GM06990 (cell line): ENCODE results near the gene MYLK4.

Experiments
- DNase-seq: peaks from one replicate; pipeline ENCODE4 v3.0.0-alpha.2; 2011; ENCODE audit not compliant: insufficient read length; ENCODE audit errors: extremely low read depth
- H3K27me3 ChIP-seq: replicated peaks from 2 replicates; pipeline ENCODE4 v1.6.0; 2011; ENCODE audit warnings: low read length; ENCODE audit not compliant: control insufficient read depth, insufficient read depth
- H3K36me3 ChIP-seq: 2 replicates; pipeline ENCODE4 v1.5.1; 2011; ENCODE audit warnings: low read length; ENCODE audit not compliant: control insufficient read depth, insufficient read depth
- H3K4me3 ChIP-seq: replicated peaks from 2 replicates; pipeline ENCODE4 v1.5.1; 2011; ENCODE audit warnings: low read depth, mild to moderate bottlenecking, control low read depth, low read length
- TF ChIP-seq, protein P1 (sequence below): IDR thresholded peaks from 2 replicates; pipeline ENCODE4 v1.5.1; 2011; ENCODE audit warnings: low read length, control low read depth, mild to moderate bottlenecking, inconsistent platforms; ENCODE audit not compliant: insufficient read depth, poor library complexity, severe bottlenecking

MYLK4 gene

GRCh38 chr6:2695454-2696095, 55.1 kb downstream of the MYLK4 start:
- Histone ChIP-seq H3K36me3 (no peaks in the 10 kb centered on the region), H3K4me3 (no peak overlapping the region), H3K27me3 (no peaks in the 10 kb centered on the region; the same call in 1 of the 2 replicates)
- TF ChIP-seq, protein P1, sequence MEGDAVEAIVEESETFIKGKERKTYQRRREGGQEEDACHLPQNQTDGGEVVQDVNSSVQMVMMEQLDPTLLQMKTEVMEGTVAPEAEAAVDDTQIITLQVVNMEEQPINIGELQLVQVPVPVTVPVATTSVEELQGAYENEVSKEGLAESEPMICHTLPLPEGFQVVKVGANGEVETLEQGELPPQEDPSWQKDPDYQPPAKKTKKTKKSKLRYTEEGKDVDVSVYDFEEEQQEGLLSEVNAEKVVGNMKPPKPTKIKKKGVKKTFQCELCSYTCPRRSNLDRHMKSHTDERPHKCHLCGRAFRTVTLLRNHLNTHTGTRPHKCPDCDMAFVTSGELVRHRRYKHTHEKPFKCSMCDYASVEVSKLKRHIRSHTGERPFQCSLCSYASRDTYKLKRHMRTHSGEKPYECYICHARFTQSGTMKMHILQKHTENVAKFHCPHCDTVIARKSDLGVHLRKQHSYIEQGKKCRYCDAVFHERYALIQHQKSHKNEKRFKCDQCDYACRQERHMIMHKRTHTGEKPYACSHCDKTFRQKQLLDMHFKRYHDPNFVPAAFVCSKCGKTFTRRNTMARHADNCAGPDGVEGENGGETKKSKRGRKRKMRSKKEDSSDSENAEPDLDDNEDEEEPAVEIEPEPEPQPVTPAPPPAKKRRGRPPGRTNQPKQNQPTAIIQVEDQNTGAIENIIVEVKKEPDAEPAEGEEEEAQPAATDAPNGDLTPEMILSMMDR, result no peak
- DNase-seq, result no peak

DNA sequence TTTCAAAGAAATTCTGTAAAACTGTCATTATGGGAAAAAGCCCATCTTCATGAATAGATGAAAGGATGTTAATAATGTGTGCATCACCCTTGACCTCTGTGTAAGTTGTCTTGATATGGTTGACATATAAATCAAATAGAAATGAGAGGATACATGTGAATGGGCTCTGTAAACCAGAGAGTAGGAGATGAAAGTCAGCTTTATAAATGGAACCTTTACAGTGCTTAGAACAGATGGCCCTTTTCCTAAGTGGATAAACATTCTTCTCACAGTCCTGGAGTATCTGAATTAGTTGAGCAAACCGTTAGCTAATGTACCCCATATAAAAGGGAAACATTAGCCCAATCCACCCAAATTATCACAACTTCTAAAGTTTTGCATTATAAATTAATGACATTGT, 57.5 kb downstream of the MYLK4 start:
- DNase-seq, result no peak
- Histone ChIP-seq H3K36me3 (no peaks in the 10 kb centered on the region), H3K27me3 (no peaks in the 10 kb centered on the region; the same call in 1 of the 2 replicates), H3K4me3 (no peak overlapping the region)
- TF ChIP-seq, protein P1, result no peak

DNA sequence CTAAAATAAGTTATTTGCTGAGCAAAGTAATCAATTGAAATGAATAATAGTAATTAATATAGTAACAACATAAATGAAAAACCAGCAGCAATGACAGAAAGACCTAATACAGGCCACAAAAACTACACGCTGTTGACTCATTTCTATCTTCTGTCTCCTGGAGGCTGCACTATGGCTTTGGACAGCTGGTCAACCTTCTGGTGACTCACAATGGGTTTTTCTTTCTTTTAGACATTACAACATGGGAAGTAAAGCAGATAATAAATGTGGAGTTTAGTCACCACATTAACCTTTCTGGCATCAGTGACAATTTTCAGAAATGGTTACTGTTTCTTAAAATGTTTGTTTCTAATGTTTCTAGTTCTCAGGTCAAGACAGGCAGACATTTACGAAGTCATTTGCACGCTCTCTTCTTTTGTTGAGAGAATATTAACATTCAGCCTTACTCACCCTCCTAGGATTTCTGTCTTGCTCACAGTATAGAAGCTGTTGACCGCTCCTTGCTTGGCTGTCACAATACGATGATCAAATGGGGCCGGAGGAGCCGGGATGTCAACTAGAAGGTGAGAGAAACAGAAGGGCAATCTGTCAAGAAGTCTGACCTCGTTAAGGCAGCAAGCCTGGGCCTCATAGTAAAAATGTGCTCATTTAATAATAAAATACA, 62.2 kb downstream of the MYLK4 start:
- TF ChIP-seq, protein P1, result no peak
- H3K4me3 ChIP-seq, result no peak overlapping the region
- no peak for DNase-seq
- no peaks in the 10 kb centered on the region for H3K36me3 ChIP-seq
- no peaks in the 10 kb centered on the region for H3K27me3 ChIP-seq

DNA sequence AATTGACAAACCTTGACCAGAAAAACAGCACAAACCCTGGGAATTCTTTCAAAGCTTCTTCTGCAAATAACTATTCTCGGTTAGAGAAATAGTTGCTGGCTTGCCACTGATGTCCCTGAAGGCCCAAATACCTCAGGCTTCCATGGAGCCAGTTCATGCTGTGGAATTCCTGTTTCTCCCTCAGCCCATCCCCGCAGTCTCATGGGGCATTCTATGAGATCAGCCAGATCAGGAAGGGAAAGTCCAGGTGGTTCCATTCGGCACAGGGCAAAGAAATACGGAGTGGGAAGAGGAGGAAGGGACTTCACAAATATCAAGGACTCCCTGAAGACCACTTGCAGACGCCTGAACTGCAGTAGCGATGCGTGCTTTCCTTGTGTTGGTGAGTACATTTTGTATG, 63.3 kb downstream of the MYLK4 start:
- TF ChIP-seq, protein P1, result no peak
- no peak for DNase-seq
- Histone ChIP-seq H3K4me3 (no peak overlapping the region), H3K27me3 (no peaks in the 10 kb centered on the region), H3K36me3 (no peaks in the 10 kb centered on the region)

DNA sequence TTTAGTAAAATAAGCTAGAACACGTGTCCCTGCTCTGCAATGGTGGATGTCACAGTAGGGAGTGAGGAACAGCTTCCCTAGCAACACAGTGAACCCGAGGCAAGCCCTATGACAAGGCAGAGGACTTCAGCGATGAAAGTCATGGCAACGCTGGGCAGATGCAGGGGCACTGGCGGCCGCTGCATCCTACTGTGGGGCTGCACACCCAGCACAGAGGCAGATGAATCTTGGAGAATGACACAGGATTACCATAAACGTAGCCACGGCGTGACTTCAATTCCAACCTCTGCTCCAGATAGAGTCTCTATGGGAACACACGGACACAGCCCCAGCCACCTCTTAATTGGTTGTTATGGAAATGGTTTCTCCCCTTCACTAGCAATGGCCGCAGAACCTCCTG, 64.2 kb downstream of the MYLK4 start:
- Histone ChIP-seq H3K4me3 (no peak overlapping the region), H3K27me3 (no peaks in the 10 kb centered on the region), H3K36me3 (no peaks in the 10 kb centered on the region)
- DNase-seq, result no peak
- TF ChIP-seq, protein P1, result no peak
